Urinary bladder (tissue), 4 donors: ENCODE measurements around the gene RFPL1. TPM values are rescaled to one million over a fixed set of nuclear protein-coding genes. Genes with fewer than 3 reads are reported as not detected.
"Not testable (repeated sequence)": the region's sequence is repeated elsewhere in the genome, so short reads cannot be mapped to it uniquely, and the experiment has no call there.

Source experiments
- DNase-seq: peaks from one replicate; pipeline ENCODE4 v3.0.0-alpha.2; 2015; ENCODE audit errors: extremely low spot score
- H3K27ac ChIP-seq: one replicate; pipeline ENCODE4 v1.5.1; 2013; ENCODE audit warnings: low read depth, mild to moderate bottlenecking, moderate library complexity
- H3K36me3 ChIP-seq: one replicate; pipeline ENCODE4 v1.6.1; 2013; ENCODE audit warnings: mild to moderate bottlenecking, moderate library complexity; ENCODE audit not compliant: insufficient read depth
- H3K4me1 ChIP-seq: one replicate; pipeline ENCODE4 v1.6.1; 2013; ENCODE audit warnings: mild to moderate bottlenecking, moderate library complexity; ENCODE audit not compliant: insufficient read depth
- H3K4me3 ChIP-seq: one replicate; pipeline ENCODE4 v1.5.1; 2013; ENCODE audit warnings: low read depth, low read length
- WGBS: extraction: QIAGEN DNeasy Blood & Tissue Kit; methylation state at CpG from one replicate; pipeline ENCODE4 v1.1.7; 2013; 5-methylcytosine and 5-hydroxymethylcytosine counted together
- polyA plus RNA-seq: library from polyadenylated mRNA; stranded (reverse); fragments of 200-250 nt; gene quantifications from one replicate; pipeline ENCODE4 v1.2.3, GENCODE V29; 2013
- small RNA-seq: library from RNA; depleted of rRNA; stranded (forward); fragments of <200 nt; gene quantifications from one replicate; pipeline ENCODE3, GENCODE V24; 2014
- total RNA-seq: library from RNA; depleted of rRNA; stranded (reverse); fragments of >200 nt; gene quantifications from one replicate; pipeline ENCODE4 v1.2.3, GENCODE V29; 2014
- donor health status: healthy with polysubstance abuse.
- donor health status: healthy.

The RFPL1 gene
- total and polyA plus RNA-seq, 2 donors, result not detected

- 86% methylated on average over 8 of the region's 8 CpGs for WGBS
- not testable (repeated sequence) for H3K36me3 ChIP-seq, H3K4me3 ChIP-seq, H3K27ac ChIP-seq, DNase-seq, H3K4me1 ChIP-seq
Observed at GRCh38 chr22:29489127-29489780, 50.9 kb downstream of the RFPL1 start.

DNA sequence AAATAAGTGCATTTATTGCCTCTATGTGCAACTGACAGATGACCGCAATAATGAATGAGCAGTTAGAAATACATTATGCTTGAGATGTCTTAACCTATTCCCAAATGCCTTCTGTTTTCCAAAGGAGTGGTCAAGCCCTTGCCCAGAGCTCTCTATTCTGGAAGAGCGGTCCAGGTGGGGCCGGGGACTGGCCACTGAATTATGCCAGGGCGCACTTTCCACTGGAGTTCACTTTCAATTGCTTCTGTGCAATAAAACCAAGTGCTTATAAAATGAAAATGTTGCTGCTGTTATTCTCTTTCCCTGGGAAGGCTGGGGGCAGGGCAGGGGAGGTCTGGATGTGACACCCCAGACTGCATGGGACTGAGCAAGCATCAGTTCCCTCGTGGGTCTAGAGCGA is 52.6 kb downstream of the RFPL1 start:
- no peaks in the 10 kb centered on the region for H3K4me1 ChIP-seq
- DNase-seq, result no peak
- WGBS, result 85% methylated on average over 6 of the region's 6 CpGs
- no peaks in the 10 kb centered on the region for H3K36me3 ChIP-seq
- no peak overlapping the region for H3K27ac ChIP-seq
- H3K4me3 ChIP-seq, result no peak overlapping the region

Small RNA genes lying within 50 kb of the gene (small RNA-seq; reads per million reads assigned to genes)
- gene AC000041.1, result not detected

Other genes with a start within 250 kb of the RFPL1 start
- gene EMID1, start 232.7 kb upstream of the RFPL1 start, total RNA-seq, result 9.4 TPM
- 7.0 TPM for gene EMID1, start 232.7 kb upstream of the RFPL1 start, polyA plus RNA-seq
- 11.7 TPM for gene RHBDD3, start 170.6 kb upstream of the RFPL1 start, total RNA-seq
- 26.9 TPM for gene RHBDD3, start 170.6 kb upstream of the RFPL1 start, polyA plus RNA-seq
- gene EWSR1, start 170.3 kb upstream of the RFPL1 start, total RNA-seq, result 98.6 TPM
- gene EWSR1, start 170.3 kb upstream of the RFPL1 start, polyA plus RNA-seq, result 143 TPM
- gene GAS2L1, start 131.9 kb upstream of the RFPL1 start, total RNA-seq, result 4.8 TPM
- 33.7 TPM for gene GAS2L1, start 131.9 kb upstream of the RFPL1 start, polyA plus RNA-seq
- gene RASL10A, start 122.9 kb upstream of the RFPL1 start, total RNA-seq, result 0.58 TPM
- gene RASL10A, start 122.9 kb upstream of the RFPL1 start, polyA plus RNA-seq, result 2.0 TPM
- gene AP1B1, start 50.0 kb upstream of the RFPL1 start, total RNA-seq, result 41.9 TPM
- 40.0 TPM for gene AP1B1, start 50.0 kb upstream of the RFPL1 start, polyA plus RNA-seq
- gene NEFH, start 41.6 kb downstream of the RFPL1 start, total RNA-seq, result 0.90 TPM
- 1.1 TPM for gene NEFH, start 41.6 kb downstream of the RFPL1 start, polyA plus RNA-seq
- gene THOC5, start 115.2 kb downstream of the RFPL1 start, total RNA-seq, result 30.6 TPM
- gene THOC5, start 115.2 kb downstream of the RFPL1 start, polyA plus RNA-seq, result 55.8 TPM
- gene NIPSNAP1, start 142.5 kb downstream of the RFPL1 start, total RNA-seq, result 24.2 TPM
- gene NIPSNAP1, start 142.5 kb downstream of the RFPL1 start, polyA plus RNA-seq, result 21.7 TPM
- gene NF2, start 165.1 kb downstream of the RFPL1 start, total RNA-seq, result 28.9 TPM
- gene NF2, start 165.1 kb downstream of the RFPL1 start, polyA plus RNA-seq, result 10.2 TPM